Hepatocyte (in vitro differentiated cells): ENCODE results near the gene TRIM46.

Experiments used
- EZH2phosphoT487 ChIP-seq: fragments of 200-600 bp; sonication (generic); IDR thresholded peaks from one replicate; pipeline ENCODE4 v1.6.1; 2018; ENCODE audit warnings: antibody characterized with exemption, mild to moderate bottlenecking, low read depth, moderate library complexity; ENCODE audit not compliant: unreplicated experiment, severe bottlenecking
- TF ChIP-seq, protein P1 (sequence below): fragments of 200-600 bp; sonication (generic); IDR thresholded peaks from 2 replicates; pipeline ENCODE4 v1.5.1; 2016; ENCODE audit warnings: antibody characterized with exemption, mild to moderate bottlenecking; ENCODE audit not compliant: poor library complexity

DNA sequence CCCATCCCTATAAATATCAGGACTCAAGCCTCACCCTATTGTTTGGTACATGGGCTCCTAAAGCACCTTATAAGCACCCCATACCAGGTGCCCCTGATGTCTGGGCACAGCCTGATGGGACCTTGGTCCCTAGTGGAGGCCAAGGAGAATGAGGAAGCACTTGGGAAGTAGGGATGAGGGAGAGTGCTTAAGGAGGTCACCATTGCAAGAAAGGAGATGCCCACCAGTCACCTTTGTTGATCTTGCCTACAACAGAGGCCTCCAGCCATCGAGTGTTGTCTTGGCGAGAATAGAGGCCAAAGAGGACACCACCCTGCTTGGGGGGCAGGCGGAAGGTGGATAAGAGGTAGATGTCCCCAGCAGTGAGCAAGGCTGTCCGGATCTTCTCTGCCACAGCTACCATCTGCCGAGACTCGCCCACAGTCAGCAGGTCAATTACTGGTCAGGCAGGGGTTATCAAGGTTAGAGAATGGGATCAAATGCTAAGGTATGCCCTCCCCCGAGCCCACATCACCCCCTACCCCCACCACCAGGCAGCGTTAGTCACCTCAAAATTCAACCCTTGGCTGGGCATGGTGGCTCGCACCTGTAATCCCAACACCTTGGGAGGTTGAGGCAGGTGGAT lies 32.4 kb downstream of the TRIM46 start:
- TF ChIP-seq, protein P1, sequence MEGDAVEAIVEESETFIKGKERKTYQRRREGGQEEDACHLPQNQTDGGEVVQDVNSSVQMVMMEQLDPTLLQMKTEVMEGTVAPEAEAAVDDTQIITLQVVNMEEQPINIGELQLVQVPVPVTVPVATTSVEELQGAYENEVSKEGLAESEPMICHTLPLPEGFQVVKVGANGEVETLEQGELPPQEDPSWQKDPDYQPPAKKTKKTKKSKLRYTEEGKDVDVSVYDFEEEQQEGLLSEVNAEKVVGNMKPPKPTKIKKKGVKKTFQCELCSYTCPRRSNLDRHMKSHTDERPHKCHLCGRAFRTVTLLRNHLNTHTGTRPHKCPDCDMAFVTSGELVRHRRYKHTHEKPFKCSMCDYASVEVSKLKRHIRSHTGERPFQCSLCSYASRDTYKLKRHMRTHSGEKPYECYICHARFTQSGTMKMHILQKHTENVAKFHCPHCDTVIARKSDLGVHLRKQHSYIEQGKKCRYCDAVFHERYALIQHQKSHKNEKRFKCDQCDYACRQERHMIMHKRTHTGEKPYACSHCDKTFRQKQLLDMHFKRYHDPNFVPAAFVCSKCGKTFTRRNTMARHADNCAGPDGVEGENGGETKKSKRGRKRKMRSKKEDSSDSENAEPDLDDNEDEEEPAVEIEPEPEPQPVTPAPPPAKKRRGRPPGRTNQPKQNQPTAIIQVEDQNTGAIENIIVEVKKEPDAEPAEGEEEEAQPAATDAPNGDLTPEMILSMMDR: no peak
- no peak for TF ChIP-seq EZH2phosphoT487
